WTC11 (cell line): ENCODE data around the gene DNAH8. TPM values are rescaled to one million over a fixed set of nuclear protein-coding genes. Genes with fewer than 3 reads are reported as not detected.

Experiments
- ATAC-seq: fragments of 200-7000 bp; cut with Tn5 transposase; 2 replicates; pipeline ENCODE4 v1.10.0; 2021; ENCODE audit warnings: mild to moderate bottlenecking, moderate library complexity
- CTCF ChIA-PET: fragments of 300-600 bp; sonication (Branson Sonifier 250); formaldehyde crosslinking; loops from one replicate; lab custom pipeline; 2021; ENCODE audit warnings: antibody characterized with exemption; lab: Charles Lee
- POLR2A ChIA-PET: fragments of 350-600 bp; sonication (Branson Sonifier 250); formaldehyde crosslinking; loops from one replicate; lab custom pipeline; 2021; ENCODE audit warnings: antibody characterized with exemption; lab: Charles Lee
- DNase-seq: peaks from one replicate; pipeline ENCODE4 v3.0.0; 2021; ENCODE audit warnings: low spot score
- H3K27ac Mint-ChIP-seq: 2 replicates; pipeline ENCODE4 v1.8.0; 2021; ENCODE audit warnings: mixed read lengths
- H3K27me3 Mint-ChIP-seq: 2 replicates; pipeline ENCODE4 v1.8.0; 2021; ENCODE audit warnings: low read depth, mild to moderate bottlenecking, moderate library complexity, mixed read lengths
- H3K36me3 Mint-ChIP-seq: 2 replicates; pipeline ENCODE4 v1.8.0; 2021; ENCODE audit warnings: mixed read lengths
- H3K4me1 Mint-ChIP-seq: 2 replicates; pipeline ENCODE4 v1.8.0; 2022; ENCODE audit warnings: mixed read lengths
- H3K4me3 Mint-ChIP-seq: 2 replicates; pipeline ENCODE4 v1.8.0; 2021; ENCODE audit warnings: mild to moderate bottlenecking, moderate library complexity, mixed read lengths
- H3K9me3 Mint-ChIP-seq: 2 replicates; pipeline ENCODE4 v1.8.0; 2021; ENCODE audit warnings: mixed read lengths
- AFF4 ChIP-seq: sonication (generic); formaldehyde crosslinking; IDR thresholded peaks from 2 replicates; pipeline ENCODE4 v1.8.1; 2023; ENCODE audit warnings: mild to moderate bottlenecking, missing genetic modification reagents, borderline replicate concordance
- ATF6 ChIP-seq: sonication (generic); formaldehyde crosslinking; IDR thresholded peaks from 2 replicates; pipeline ENCODE4 v1.8.1; 2023; ENCODE audit warnings: mild to moderate bottlenecking, missing genetic modification reagents
- CTCF ChIP-seq: fragments of 200-600 bp; IDR thresholded peaks from 2 replicates; pipeline ENCODE4 v1.8.0; 2022; ENCODE audit warnings: antibody characterized with exemption
- E2F1 ChIP-seq: sonication (generic); formaldehyde crosslinking; IDR thresholded peaks from 2 replicates; pipeline ENCODE4 v1.8.0; 2022; ENCODE audit warnings: mild to moderate bottlenecking, missing genetic modification reagents
- FOXP4 ChIP-seq: sonication (generic); formaldehyde crosslinking; IDR thresholded peaks from 2 replicates; pipeline ENCODE4 v1.8.0; 2022; ENCODE audit warnings: mild to moderate bottlenecking, missing genetic modification reagents
- GRHL2 ChIP-seq: fragments of 250-450 bp; sonication (Bioruptor Pico); IDR thresholded peaks from 2 replicates; pipeline ENCODE4 v1.8.0; 2022; ENCODE audit warnings: mild to moderate bottlenecking, moderate library complexity; ENCODE audit not compliant: insufficient replicate concordance, severe bottlenecking
- HMGXB4 ChIP-seq: sonication (generic); formaldehyde crosslinking; IDR thresholded peaks from 2 replicates; pipeline ENCODE4 v1.8.1; 2023; ENCODE audit warnings: mild to moderate bottlenecking, moderate library complexity, missing genetic modification reagents
- IRF1 ChIP-seq: sonication (generic); formaldehyde crosslinking; IDR thresholded peaks from 2 replicates; pipeline ENCODE4 v1.8.0; 2023; ENCODE audit warnings: missing genetic modification reagents
- NFE2L1 ChIP-seq: sonication (generic); formaldehyde crosslinking; IDR thresholded peaks from 2 replicates; pipeline ENCODE4 v1.8.1; 2023; ENCODE audit warnings: missing genetic modification reagents
- PRRX2 ChIP-seq: fragments of 250-450 bp; sonication (Bioruptor Pico); IDR thresholded peaks from 2 replicates; pipeline ENCODE4 v1.8.0; 2021; ENCODE audit warnings: mild to moderate bottlenecking
- SP1 ChIP-seq: sonication (generic); formaldehyde crosslinking; conservative IDR thresholded peaks from 2 replicates; pipeline ENCODE4 v1.8.1; 2022; ENCODE audit warnings: missing genetic modification reagents
- TCF7 ChIP-seq: sonication (generic); formaldehyde crosslinking; IDR thresholded peaks from 2 replicates; pipeline ENCODE4 v1.8.0; 2022; ENCODE audit warnings: mild to moderate bottlenecking, low read depth, missing genetic modification reagents, moderate library complexity
- ZBTB21 ChIP-seq: sonication (generic); formaldehyde crosslinking; IDR thresholded peaks from 2 replicates; pipeline ENCODE4 v1.8.1; 2023; ENCODE audit warnings: mild to moderate bottlenecking, missing genetic modification reagents, borderline replicate concordance
- ZBTB43 ChIP-seq: sonication (generic); formaldehyde crosslinking; IDR thresholded peaks from 2 replicates; pipeline ENCODE4 v1.8.1; 2023; ENCODE audit warnings: mild to moderate bottlenecking, missing genetic modification reagents
- ZNF396 ChIP-seq: fragments of 250-450 bp; sonication (Bioruptor Pico); IDR thresholded peaks from 2 replicates; pipeline ENCODE4 v1.8.0; 2021; ENCODE audit warnings: mild to moderate bottlenecking, moderate library complexity, borderline replicate concordance
- total RNA-seq: library from RNA; stranded (reverse); gene quantifications from 3 replicates; pipeline ENCODE4 v1.2.3, GENCODE V29; 2021

DNAH8 gene
- total RNA-seq, 1 experiment from 2014 or later, result 0.02 TPM

GRCh38 chr6:38804358-38804757 is 89.2 kb downstream of the DNAH8 start (continued):
- TF ChIP-seq ZBTB43 (no peak), FOXP4 (no peak)

- Mint-ChIP-seq H3K4me3 (no peak overlapping the region), H3K4me1 (no peaks in the 10 kb centered on the region; the same call in 1 of the 2 replicates), H3K27me3 (no peaks in the 10 kb centered on the region; the same call in 1 of the 2 replicates), H3K9me3 (no peaks in the 10 kb centered on the region), H3K27ac (no peak overlapping the region), H3K36me3 (no peaks in the 10 kb centered on the region)
- ATAC-seq (no peak), DNase-seq (no peak)
- TF ChIP-seq TCF7 (CRISPR knock-in tag) (no peak), ZBTB21 (CRISPR knock-in tag) (no peak)
- ChIA-PET CTCF (no interaction called here), POLR2A (no interaction called here)
Measured at GRCh38 chr6:38805127-38805655, 90.1 kb downstream of the DNAH8 start.

- H3K4me1 Mint-ChIP-seq, result no peaks in the 10 kb centered on the region; the same call in 1 of the 2 replicates
- DNase-seq (no peak), ATAC-seq (no peak)
- H3K27ac Mint-ChIP-seq, result no peak overlapping the region
- no peaks in the 10 kb centered on the region for H3K9me3 Mint-ChIP-seq
- no peaks in the 10 kb centered on the region; the same call in 1 of the 2 replicates for H3K27me3 Mint-ChIP-seq
- POLR2A ChIA-PET, result no interaction called here
- H3K4me3 Mint-ChIP-seq, result no peak overlapping the region
- H3K36me3 Mint-ChIP-seq, result no peaks in the 10 kb centered on the region
- CTCF ChIA-PET, result no interaction called here
- no peak for TF ChIP-seq NFE2L1 (CRISPR knock-in tag)
- no peak for TF ChIP-seq ZNF396 (CRISPR knock-in tag)
- no peak for TF ChIP-seq PRRX2 (CRISPR knock-in tag)
- TF ChIP-seq GRHL2 (CRISPR knock-in tag), result no peak
- TF ChIP-seq ZBTB43, result no peak
- TF ChIP-seq ATF6 (CRISPR knock-in tag), result no peak
- TF ChIP-seq IRF1 (CRISPR knock-in tag), result no peak
- TF ChIP-seq CTCF, result no peak
- TF ChIP-seq SP1 (CRISPR knock-in tag), result no peak
- TF ChIP-seq ZBTB21 (CRISPR knock-in tag), result no peak
- no peak for TF ChIP-seq E2F1 (CRISPR knock-in tag)
- no peak for TF ChIP-seq HMGXB4 (CRISPR knock-in tag)
- no peak for TF ChIP-seq AFF4 (CRISPR knock-in tag)
Measured at GRCh38 chr6:38805692-38806091, 90.6 kb downstream of the DNAH8 start.
